CD14-positive monocyte (primary cell): ENCODE results near the gene PHYHD1. TPM values are rescaled to one million over a fixed set of nuclear protein-coding genes. Genes with fewer than 3 reads are reported as not detected.
A peak's percentile ranks its signal among the peaks of the same experiment; 100 is the strongest.

Experiments used
- DNase-seq, 3 donors: peaks; one replicate each; pipeline ENCODE4 v3.0.0-alpha.2; 2011 to 2022
- H2AFZ ChIP-seq: 2 replicates; pipeline ENCODE4 v1.6.0; 2012; ENCODE audit warnings: mild to moderate bottlenecking, low read depth, low read length, inconsistent platforms; ENCODE audit not compliant: insufficient read depth, poor library complexity, severe bottlenecking
- H3K27ac ChIP-seq, 2 donors: 1 replicate in 1 of 2; 2 replicates in 1 of 2; pipeline ENCODE4 v1.5.1; 2012 to 2013; ENCODE audit warnings: low read length in 2 of 2, control low read depth in 1 of 2, inconsistent platforms in 1 of 2, low read depth in 1 of 2, mild to moderate bottlenecking in 1 of 2
- H3K27me3 ChIP-seq, 2 donors: one replicate each; pipeline versions ENCODE4 v1.6.0 to v1.6.1; 2011 to 2013; ENCODE audit warnings: low read length in 2 of 2; ENCODE audit not compliant: control insufficient read depth in 2 of 2, insufficient read depth in 2 of 2
- H3K36me3 ChIP-seq, 2 donors: replicated peaks in 1 of 2; 1 replicate in 1 of 2; 2 replicates in 1 of 2; pipeline versions ENCODE4 v1.5.1 to v1.6.1; 2012 to 2013; ENCODE audit warnings: low read length in 2 of 2, control low read depth in 1 of 2, inconsistent platforms in 1 of 2, mild to moderate bottlenecking in 1 of 2; ENCODE audit not compliant: insufficient read depth in 2 of 2, control insufficient read depth in 1 of 2
- H3K4me1 ChIP-seq, 2 donors: 1 replicate in 1 of 2; 2 replicates in 1 of 2; pipeline versions ENCODE4 v1.5.1 to v1.6.1; 2012 to 2013; ENCODE audit warnings: low read length in 2 of 2, control low read depth in 1 of 2, inconsistent platforms in 1 of 2, mild to moderate bottlenecking in 1 of 2, moderate library complexity in 1 of 2; ENCODE audit not compliant: insufficient read depth in 2 of 2, control insufficient read depth in 1 of 2
- H3K4me2 ChIP-seq: replicated peaks from 2 replicates; pipeline ENCODE3; 2012; ENCODE audit warnings: low read length, moderate library complexity, mild to moderate bottlenecking; ENCODE audit not compliant: poor library complexity, severe bottlenecking; ENCODE audit errors: extremely low read depth
- H3K4me3 ChIP-seq, 3 experiments: fragments of 200-600 bp in 1 of 3; sonication (generic) in 1 of 3; replicated peaks in 1 of 3; 1 replicate in 2 of 3; 2 replicates in 1 of 3; pipeline ENCODE4 v1.5.1; 2011 to 2013; ENCODE audit warnings: low read length in 3 of 3, mild to moderate bottlenecking in 3 of 3, control low read depth in 2 of 3, low read depth in 2 of 3, inconsistent platforms in 1 of 3, moderate library complexity in 1 of 3
- H3K79me2 ChIP-seq: 2 replicates; pipeline ENCODE4 v1.6.0; 2012; ENCODE audit warnings: mild to moderate bottlenecking, control low read depth, inconsistent platforms, low read length, moderate library complexity; ENCODE audit not compliant: insufficient read depth
- H3K9ac ChIP-seq: 2 replicates; pipeline ENCODE4 v1.6.0; 2017; ENCODE audit warnings: low read length, mild to moderate bottlenecking; ENCODE audit not compliant: insufficient read depth, poor library complexity, severe bottlenecking
- H3K9me3 ChIP-seq, 2 donors: replicated peaks in 1 of 2; 1 replicate in 1 of 2; 2 replicates in 1 of 2; pipeline versions ENCODE4 v1.5.1 to v1.6.1; 2012 to 2013; ENCODE audit warnings: low read length in 2 of 2, control low read depth in 1 of 2; ENCODE audit not compliant: control insufficient read depth in 1 of 2, insufficient read depth in 1 of 2
- H4K20me1 ChIP-seq: 2 replicates; pipeline ENCODE4 v1.6.0; 2012; ENCODE audit warnings: mild to moderate bottlenecking, low read length, control low read depth, moderate library complexity; ENCODE audit not compliant: insufficient read depth
- H3K27ac Mint-ChIP-seq, 7 donors: one replicate each; pipeline ENCODE4 v1.8.0; 2020; ENCODE audit warnings: mild to moderate bottlenecking in 7 of 7, mixed read lengths in 7 of 7, moderate library complexity in 6 of 7, inconsistent platforms in 2 of 7
- H3K27me3 Mint-ChIP-seq, 3 donors: one replicate each; pipeline ENCODE4 v1.8.0; 2021 to 2022; ENCODE audit warnings: low read depth in 3 of 3, mild to moderate bottlenecking in 3 of 3, mixed read lengths in 3 of 3, moderate library complexity in 3 of 3, inconsistent platforms in 1 of 3
- H3K36me3 Mint-ChIP-seq, 2 donors: one replicate each; pipeline ENCODE4 v1.8.0; 2020; ENCODE audit warnings: mixed read lengths in 2 of 2, inconsistent platforms in 1 of 2, mild to moderate bottlenecking in 1 of 2
- H3K4me1 Mint-ChIP-seq: one replicate; pipeline ENCODE4 v1.8.0; 2020; ENCODE audit warnings: mild to moderate bottlenecking, mixed read lengths
- H3K4me3 Mint-ChIP-seq, 2 donors: one replicate each; pipeline ENCODE4 v1.8.0; 2020; ENCODE audit warnings: mild to moderate bottlenecking in 2 of 2, mixed read lengths in 2 of 2, moderate library complexity in 1 of 2
- H3K9me3 Mint-ChIP-seq, 7 donors: one replicate each; pipeline ENCODE4 v1.8.0; 2020 to 2022; ENCODE audit warnings: mixed read lengths in 7 of 7, mild to moderate bottlenecking in 6 of 7, moderate library complexity in 6 of 7, inconsistent platforms in 2 of 7
- CTCF ChIP-seq: fragments of 200-600 bp; IDR thresholded peaks from one replicate; pipeline ENCODE4 v1.8.0; 2022; ENCODE audit warnings: antibody characterized with exemption, mild to moderate bottlenecking
- WGBS: methylation state at CpG from one replicate; pipeline ENCODE4 v1.1.5; 2013; ENCODE audit warnings: missing lambda C conversion rate; ENCODE audit not compliant: insufficient coverage; 5-methylcytosine and 5-hydroxymethylcytosine counted together
- intact Hi-C, 2 donors: fragments of 100-400 bp; cut with micrococcal nuclease; formaldehyde crosslinking; loops; one replicate each; pipeline versions ENCODE4 v1.15.0 to v1.15.1; 2023
- polyA plus RNA-seq, 3 donors: library from polyadenylated mRNA; depleted of rRNA in 1 of 3; unstranded in 2 of 3; stranded (reverse) in 1 of 3; fragments of 300-500 nt in 2 of 3; fragments of >200 nt in 1 of 3; fragmentation: Illumina TruSeq in 2 of 3; gene quantifications; 1 replicate in 2 of 3; 2 replicates in 1 of 3; pipeline ENCODE4 v1.2.3, GENCODE V29; 2012 to 2021

Gene PHYHD1
- polyA plus RNA-seq, 3 donors, result 0.29 TPM; not detected in 2

- Mint-ChIP-seq H3K4me1 (peaks cover 24% of the 10 kb centered on the region), H3K27ac (peak overlapping the region in 1 of 7 donors; percentile 75), H3K4me3 (no peak overlapping the region), H3K27me3 (peaks cover 0 to 2% (median 1%) of the 10 kb centered on the region in 3 donors), H3K9me3 (peaks cover 0 to 3% (median 0%) of the 10 kb centered on the region in 7 donors), H3K36me3 (peaks cover 38 to 56% of the 10 kb centered on the region in 2 donors)
- Histone ChIP-seq H3K27ac (no peak overlapping the region), H4K20me1 (peaks cover 30% of the 10 kb centered on the region), H3K9ac (no peak overlapping the region), H3K4me2 (no peak overlapping the region), H3K36me3 (peaks cover 29 to 47% of the 10 kb centered on the region in 2 donors), H3K4me3 (no peak overlapping the region), H2AFZ (no peak overlapping the region), H3K9me3 (no peaks in the 10 kb centered on the region), H3K27me3 (no peaks in the 10 kb centered on the region), H3K79me2 (peaks cover 51% of the 10 kb centered on the region), H3K4me1 (peaks cover 16 to 20% of the 10 kb centered on the region in 2 donors)
- WGBS, result 95% methylated on average over 7 of the region's 8 CpGs
- intact Hi-C loops, result loop anchor here in 1 of 2 donors (10.0 kb wide), 1 partner anchor 59 kb away; the partner anchor contains the start of genes DOLK and NUP188
- no peak for DNase-seq
- TF ChIP-seq CTCF, result no peak
Measured at GRCh38 chr9:128885376-128885775, 35.4 kb upstream of the PHYHD1 start.

GRCh38 chr9:128885798-128886197 lies 35.0 kb upstream of the PHYHD1 start:
- Histone ChIP-seq H3K27me3 (no peaks in the 10 kb centered on the region), H3K4me1 (peaks cover 12 to 16% of the 10 kb centered on the region in 2 donors), H3K36me3 (peaks cover 29 to 51% of the 10 kb centered on the region in 2 donors), H3K79me2 (peaks cover 51% of the 10 kb centered on the region), H2AFZ (no peak overlapping the region), H3K4me2 (no peak overlapping the region), H3K9ac (no peak overlapping the region), H3K4me3 (no peak overlapping the region), H4K20me1 (peaks cover 30% of the 10 kb centered on the region), H3K9me3 (no peaks in the 10 kb centered on the region), H3K27ac (no peak overlapping the region)
- Mint-ChIP-seq H3K4me3 (no peak overlapping the region), H3K27me3 (peaks cover 0 to 2% (median 1%) of the 10 kb centered on the region in 3 donors), H3K27ac (peak overlapping the region in 1 of 7 donors; percentile 75), H3K4me1 (peaks cover 20% of the 10 kb centered on the region), H3K36me3 (peaks cover 40 to 59% of the 10 kb centered on the region in 2 donors), H3K9me3 (peaks cover 0 to 4% (median 0%) of the 10 kb centered on the region in 7 donors)
- WGBS, result 94% methylated on average over 14 of the region's 15 CpGs
- no peak for DNase-seq
- intact Hi-C loops, result loop anchor here in 1 of 2 donors (10.0 kb wide), 1 partner anchor 59 kb away; the partner anchor contains the start of genes DOLK and NUP188
- TF ChIP-seq CTCF, result no peak
